Panc1 (cell line): ENCODE data around the gene PRDM1. TPM values are rescaled to one million over a fixed set of nuclear protein-coding genes. Genes with fewer than 3 reads are reported as not detected.

ENCODE experiments used
- ATAC-seq: fragments of 200-7000 bp; cut with Tn5 transposase; 2 replicates; pipeline ENCODE4 v1.9.1; 2020; ENCODE audit warnings: mild to moderate bottlenecking, moderate library complexity
- BruUV-seq: library from RNA; stranded (reverse); fragments of 400-500 nt; replicated peaks from 2 replicates; lab custom pipeline; 2021; lab: Mats Ljungman, UMichigan
- CTCF ChIA-PET: fragments of 300-600 bp; sonication (Branson Sonifier 250); formaldehyde crosslinking; loops from one replicate; lab custom pipeline; 2022; ENCODE audit warnings: antibody characterized with exemption; lab: Charles Lee
- POLR2A ChIA-PET: fragments of 300-600 bp; sonication (Branson Sonifier 250); formaldehyde crosslinking; loops from one replicate; lab custom pipeline; 2022; ENCODE audit warnings: antibody characterized with exemption; lab: Charles Lee
- DNase-seq: peaks from one replicate; pipeline ENCODE4 v3.0.0-alpha.2; 2010; ENCODE audit warnings: low read depth, low spot score
- H3K27ac ChIP-seq: 2 replicates; pipeline ENCODE4 v1.5.1; 2011; ENCODE audit warnings: mild to moderate bottlenecking, low read length, inconsistent platforms
- H3K27me3 ChIP-seq: fragments of 200-500 bp; sonication (Bioruptor generic); 2 replicates; pipeline ENCODE4 v1.6.0; 2014; ENCODE audit warnings: low read length, inconsistent platforms; ENCODE audit not compliant: control insufficient read depth, insufficient read depth
- H3K36me3 ChIP-seq: fragments of 200-500 bp; sonication (Bioruptor generic); 2 replicates; pipeline ENCODE4 v1.5.1; 2014; ENCODE audit warnings: inconsistent platforms, mild to moderate bottlenecking, low read length, moderate library complexity; ENCODE audit not compliant: control insufficient read depth, insufficient read depth
- H3K4me1 ChIP-seq: 2 replicates; pipeline ENCODE4 v1.5.1; 2011; ENCODE audit warnings: inconsistent platforms, mild to moderate bottlenecking, low read length, moderate library complexity; ENCODE audit not compliant: control insufficient read depth, insufficient read depth
- H3K4me3 ChIP-seq, 2 experiments: 2 replicates each; pipeline ENCODE4 v1.5.1; 2011 to 2012; ENCODE audit warnings: low read depth in 2 of 2, low read length in 2 of 2, mild to moderate bottlenecking in 2 of 2, inconsistent platforms in 1 of 2, moderate library complexity in 1 of 2
- H3K9me3 ChIP-seq: fragments of 200-500 bp; sonication (Bioruptor generic); 2 replicates; pipeline ENCODE4 v1.5.1; 2014; ENCODE audit warnings: low read depth, mild to moderate bottlenecking, inconsistent platforms, low read length, moderate library complexity; ENCODE audit not compliant: control insufficient read depth, insufficient read depth
- POLR2AphosphoS5 ChIP-seq: IDR thresholded peaks from 2 replicates; pipeline ENCODE4 v1.6.1; 2012; ENCODE audit warnings: mild to moderate bottlenecking, low read depth, low read length, moderate library complexity
- SIN3A ChIP-seq: IDR thresholded peaks from 2 replicates; pipeline ENCODE4 v1.6.1; 2012; ENCODE audit warnings: low read depth, mild to moderate bottlenecking, low read length, moderate library complexity, borderline replicate concordance; ENCODE audit not compliant: insufficient read depth
- TCF7L2 ChIP-seq: IDR thresholded peaks from 2 replicates; pipeline ENCODE4 v1.6.1; 2011; ENCODE audit warnings: mild to moderate bottlenecking, low read depth, low read length, inconsistent platforms
- in situ Hi-C: cut with HindIII; loops from 2 replicates; pipeline ENCODE4 v1.10.0; 2016; ENCODE audit warnings: low sequenced_read_pairs, low pct_unique_long_range_greater_than_20kb
- intact Hi-C: fragments of 100-400 bp; cut with micrococcal nuclease; formaldehyde crosslinking; loops from one replicate; pipeline ENCODE4 v1.10.0; 2022; ENCODE audit not compliant: unreplicated experiment
- total RNA-seq: library from RNA; stranded (reverse); gene quantifications from one replicate; pipeline ENCODE4 v1.2.1, GENCODE V29; 2021; ENCODE audit not compliant: unreplicated experiment
- TF ChIP-seq, protein P1 (sequence below), 2 experiments: IDR thresholded peaks; 2 replicates each; pipeline ENCODE4 v1.6.1; 2011 to 2012; ENCODE audit warnings: low read depth in 2 of 2, control low read depth in 1 of 2, low read length in 1 of 2, mild to moderate bottlenecking in 1 of 2, moderate library complexity in 1 of 2; ENCODE audit not compliant: insufficient read depth in 1 of 2
- TF ChIP-seq, protein P2 (sequence below): fragments of 450-650 bp; IDR thresholded peaks from 2 replicates; pipeline ENCODE4 v1.5.1; 2017; ENCODE audit warnings: mild to moderate bottlenecking

The PRDM1 gene
- total RNA-seq, 1 experiment from 2014 or later, result 2.6 TPM

DNA sequence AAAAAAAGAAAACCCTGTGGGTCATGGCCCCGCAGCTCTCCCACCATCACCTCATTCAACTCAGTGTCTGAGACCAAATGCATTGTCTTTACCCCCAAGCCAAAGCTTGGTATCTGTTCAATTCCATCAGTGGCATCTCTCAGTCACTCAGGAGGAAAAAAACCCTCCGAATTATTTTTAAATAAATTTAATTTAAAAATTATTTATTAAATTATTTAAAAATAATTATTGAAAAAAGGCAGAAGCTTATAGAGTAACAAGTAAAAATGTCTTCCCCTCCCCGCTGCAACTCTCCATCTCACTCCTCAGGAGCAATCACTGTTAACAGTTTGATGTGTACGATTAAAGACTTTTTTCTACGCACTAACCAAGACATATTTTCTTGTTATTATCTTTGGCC is 50.7 kb downstream of the PRDM1 start:
- Histone ChIP-seq H3K27ac (no peak overlapping the region), H3K36me3 (no peaks in the 10 kb centered on the region), H3K9me3 (no peaks in the 10 kb centered on the region), H3K4me3 (no peak overlapping the region), H3K27me3 (no peaks in the 10 kb centered on the region), H3K4me1 (peaks cover 14% of the 10 kb centered on the region)
- CTCF ChIA-PET, result no interaction called here
- DNase-seq (no peak), ATAC-seq (no peak)
- POLR2A ChIA-PET, result no interaction called here
- TF ChIP-seq POLR2AphosphoS5 (no peak), SIN3A (no peak), TCF7L2 (no peak)
- TF ChIP-seq, protein P1, sequence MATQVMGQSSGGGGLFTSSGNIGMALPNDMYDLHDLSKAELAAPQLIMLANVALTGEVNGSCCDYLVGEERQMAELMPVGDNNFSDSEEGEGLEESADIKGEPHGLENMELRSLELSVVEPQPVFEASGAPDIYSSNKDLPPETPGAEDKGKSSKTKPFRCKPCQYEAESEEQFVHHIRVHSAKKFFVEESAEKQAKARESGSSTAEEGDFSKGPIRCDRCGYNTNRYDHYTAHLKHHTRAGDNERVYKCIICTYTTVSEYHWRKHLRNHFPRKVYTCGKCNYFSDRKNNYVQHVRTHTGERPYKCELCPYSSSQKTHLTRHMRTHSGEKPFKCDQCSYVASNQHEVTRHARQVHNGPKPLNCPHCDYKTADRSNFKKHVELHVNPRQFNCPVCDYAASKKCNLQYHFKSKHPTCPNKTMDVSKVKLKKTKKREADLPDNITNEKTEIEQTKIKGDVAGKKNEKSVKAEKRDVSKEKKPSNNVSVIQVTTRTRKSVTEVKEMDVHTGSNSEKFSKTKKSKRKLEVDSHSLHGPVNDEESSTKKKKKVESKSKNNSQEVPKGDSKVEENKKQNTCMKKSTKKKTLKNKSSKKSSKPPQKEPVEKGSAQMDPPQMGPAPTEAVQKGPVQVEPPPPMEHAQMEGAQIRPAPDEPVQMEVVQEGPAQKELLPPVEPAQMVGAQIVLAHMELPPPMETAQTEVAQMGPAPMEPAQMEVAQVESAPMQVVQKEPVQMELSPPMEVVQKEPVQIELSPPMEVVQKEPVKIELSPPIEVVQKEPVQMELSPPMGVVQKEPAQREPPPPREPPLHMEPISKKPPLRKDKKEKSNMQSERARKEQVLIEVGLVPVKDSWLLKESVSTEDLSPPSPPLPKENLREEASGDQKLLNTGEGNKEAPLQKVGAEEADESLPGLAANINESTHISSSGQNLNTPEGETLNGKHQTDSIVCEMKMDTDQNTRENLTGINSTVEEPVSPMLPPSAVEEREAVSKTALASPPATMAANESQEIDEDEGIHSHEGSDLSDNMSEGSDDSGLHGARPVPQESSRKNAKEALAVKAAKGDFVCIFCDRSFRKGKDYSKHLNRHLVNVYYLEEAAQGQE (IDR thresholded peaks at IDR 0.05; ENCODE audit: insufficient read depth in 1 of 2, low read depth in 2 of 2, low read length in 1 of 2), result no peak
- TF ChIP-seq, protein P2, sequence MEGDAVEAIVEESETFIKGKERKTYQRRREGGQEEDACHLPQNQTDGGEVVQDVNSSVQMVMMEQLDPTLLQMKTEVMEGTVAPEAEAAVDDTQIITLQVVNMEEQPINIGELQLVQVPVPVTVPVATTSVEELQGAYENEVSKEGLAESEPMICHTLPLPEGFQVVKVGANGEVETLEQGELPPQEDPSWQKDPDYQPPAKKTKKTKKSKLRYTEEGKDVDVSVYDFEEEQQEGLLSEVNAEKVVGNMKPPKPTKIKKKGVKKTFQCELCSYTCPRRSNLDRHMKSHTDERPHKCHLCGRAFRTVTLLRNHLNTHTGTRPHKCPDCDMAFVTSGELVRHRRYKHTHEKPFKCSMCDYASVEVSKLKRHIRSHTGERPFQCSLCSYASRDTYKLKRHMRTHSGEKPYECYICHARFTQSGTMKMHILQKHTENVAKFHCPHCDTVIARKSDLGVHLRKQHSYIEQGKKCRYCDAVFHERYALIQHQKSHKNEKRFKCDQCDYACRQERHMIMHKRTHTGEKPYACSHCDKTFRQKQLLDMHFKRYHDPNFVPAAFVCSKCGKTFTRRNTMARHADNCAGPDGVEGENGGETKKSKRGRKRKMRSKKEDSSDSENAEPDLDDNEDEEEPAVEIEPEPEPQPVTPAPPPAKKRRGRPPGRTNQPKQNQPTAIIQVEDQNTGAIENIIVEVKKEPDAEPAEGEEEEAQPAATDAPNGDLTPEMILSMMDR, result no peak
- in situ Hi-C loops (no loop called here), intact Hi-C loops (no loop called here)
- BruUV-seq, result no TSS peak

DNA sequence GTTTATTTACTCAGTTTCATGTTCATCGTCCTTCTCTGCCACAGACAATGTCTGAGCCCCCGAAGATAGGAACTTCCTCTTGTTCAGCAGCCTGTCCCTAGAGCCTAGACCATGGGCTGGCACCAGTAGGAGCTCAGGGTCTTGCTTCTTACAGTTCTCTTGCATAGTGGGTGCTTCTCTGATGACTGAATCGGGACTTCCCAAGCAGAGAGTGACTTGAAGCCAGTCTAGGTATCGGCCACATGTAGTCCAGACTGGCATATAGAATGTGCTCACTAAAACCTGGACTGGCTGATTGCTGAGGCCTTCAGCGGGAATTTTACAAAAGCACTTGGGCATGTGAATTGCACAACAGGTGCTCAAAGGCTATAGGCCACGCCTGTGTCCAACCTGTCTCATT is 52.0 kb downstream of the PRDM1 start:
- H3K27ac ChIP-seq, result no peak overlapping the region
- no peak; the same call in 1 of the 2 replicates for ATAC-seq
- H3K9me3 ChIP-seq, result no peaks in the 10 kb centered on the region
- H3K4me3 ChIP-seq, result no peak overlapping the region
- DNase-seq, result no peak
- CTCF ChIA-PET, result no interaction called here
- in situ Hi-C loops (no loop called here), intact Hi-C loops (no loop called here)
- no TSS peak for BruUV-seq
- H3K36me3 ChIP-seq, result no peaks in the 10 kb centered on the region
- H3K27me3 ChIP-seq, result no peaks in the 10 kb centered on the region
- H3K4me1 ChIP-seq, result peaks cover 14% of the 10 kb centered on the region
- no peak for TF ChIP-seq TCF7L2
- no peak for TF ChIP-seq POLR2AphosphoS5
- TF ChIP-seq, protein P1 (IDR thresholded peaks at IDR 0.05; ENCODE audit: insufficient read depth in 1 of 2, low read depth in 2 of 2, low read length in 1 of 2), result no peak
- TF ChIP-seq, protein P2, result no peak
- no peak for TF ChIP-seq SIN3A
- POLR2A ChIA-PET, result no interaction called here
